Astrocyte (in vitro differentiated cells and primary cell): Measurements from ENCODE around the gene CDC37.

Experiments used
- CTCF ChIP-seq: IDR thresholded peaks from 2 replicates; pipeline ENCODE4 v1.5.1; 2011; ENCODE audit warnings: low read depth, mild to moderate bottlenecking, inconsistent platforms, low read length, moderate library complexity; ENCODE audit not compliant: insufficient read depth
- EZH2 ChIP-seq: IDR thresholded peaks from 2 replicates; pipeline ENCODE4 v1.6.1; 2012; ENCODE audit warnings: mild to moderate bottlenecking, low read length, inconsistent platforms; ENCODE audit not compliant: insufficient read depth

DNA sequence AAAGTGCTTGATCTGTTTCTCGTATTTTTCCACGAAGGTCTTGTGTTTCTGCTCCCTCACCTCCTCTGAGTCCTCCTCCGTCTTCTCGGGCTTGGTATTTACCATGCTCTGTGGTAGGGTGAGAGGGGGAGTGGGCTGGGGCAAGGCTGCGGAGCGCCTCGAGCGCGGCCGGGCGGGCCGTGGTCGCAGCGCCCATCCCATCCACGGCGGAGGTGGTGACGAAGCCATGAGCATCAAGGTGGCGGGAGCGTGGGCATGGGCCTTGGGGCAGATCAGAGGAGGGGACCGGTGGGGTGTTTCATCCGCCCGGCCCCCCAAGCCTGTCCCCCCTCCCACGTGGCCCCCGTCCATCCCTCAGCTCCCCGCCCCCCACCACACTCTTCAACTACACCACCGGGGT is 7.9 kb downstream of the CDC37 start:
- TF ChIP-seq CTCF (no peak), EZH2 (no peak)
